H1 (cell line): Measurements from ENCODE around the gene CPNE4.

ENCODE experiments used
- CBX5 ChIP-seq: fragments of 300-800, 300-1000 bp; sonication (generic); IDR thresholded peaks from 2 replicates; pipeline ENCODE4 v1.7.1; 2016; ENCODE audit warnings: antibody characterized with exemption, low read length, low read depth
- CTCF ChIP-seq, 3 experiments: IDR thresholded peaks; 1 replicate in 2 of 3; 2 replicates in 1 of 3; pipeline versions ENCODE4 v1.5.1 to v1.6.1; 2011; ENCODE audit warnings: low read length in 3 of 3, mild to moderate bottlenecking in 3 of 3, inconsistent platforms in 2 of 3, low read depth in 1 of 3, moderate library complexity in 1 of 3; ENCODE audit not compliant: insufficient read depth in 1 of 3; ENCODE audit errors: control extremely low read depth in 1 of 3
- EP300 ChIP-seq, 2 experiments: IDR thresholded peaks; 1 replicate in 1 of 2; 2 replicates in 1 of 2; pipeline ENCODE4 v1.6.1; 2011 to 2012; ENCODE audit warnings: low read depth in 2 of 2, low read length in 2 of 2, mild to moderate bottlenecking in 2 of 2, borderline replicate concordance in 1 of 2, inconsistent platforms in 1 of 2, moderate library complexity in 1 of 2
- JUND ChIP-seq: IDR thresholded peaks from 2 replicates; pipeline ENCODE4 v1.6.1; 2011; ENCODE audit warnings: mild to moderate bottlenecking, improper control_type of control experiment, low read length
- KDM1A ChIP-seq: fragments of 200-600, 300-600 bp; sonication (generic); IDR thresholded peaks from 2 replicates; pipeline ENCODE4 v1.7.1; 2016; ENCODE audit warnings: mild to moderate bottlenecking, low read length, borderline replicate concordance
- POLR2AphosphoS5 ChIP-seq: IDR thresholded peaks from 2 replicates; pipeline ENCODE4 v1.6.1; 2011; ENCODE audit warnings: low read depth, low read length
- RFX5 ChIP-seq: IDR thresholded peaks from 2 replicates; pipeline ENCODE4 v1.6.1; 2011; ENCODE audit warnings: low read depth, low read length, improper control_type of control experiment, borderline replicate concordance
- TF ChIP-seq, protein P1 (sequence below): IDR thresholded peaks from 2 replicates; pipeline ENCODE4 v1.6.1; 2012; ENCODE audit warnings: inconsistent platforms

GRCh38 chr3:132016061-132017041 lies 18.5 kb downstream of the CPNE4 start:
- no peak for TF ChIP-seq CTCF (IDR thresholded peaks at IDR 0.05; ENCODE audit: control extremely low read depth in 1 of 3, insufficient read depth in 1 of 3, low read depth in 1 of 3, low read length in 3 of 3)
- TF ChIP-seq KDM1A = no peak
- no peak for TF ChIP-seq RFX5
- TF ChIP-seq JUND = peak; percentile 45; the same call in 1 of the 2 replicates
- no peak for TF ChIP-seq EP300 (IDR thresholded peaks at IDR 0.05; ENCODE audit: borderline replicate concordance in 1 of 2, low read depth in 2 of 2, low read length in 2 of 2)
- TF ChIP-seq POLR2AphosphoS5 = no peak
- TF ChIP-seq CBX5 = no peak
- TF ChIP-seq, protein P1, sequence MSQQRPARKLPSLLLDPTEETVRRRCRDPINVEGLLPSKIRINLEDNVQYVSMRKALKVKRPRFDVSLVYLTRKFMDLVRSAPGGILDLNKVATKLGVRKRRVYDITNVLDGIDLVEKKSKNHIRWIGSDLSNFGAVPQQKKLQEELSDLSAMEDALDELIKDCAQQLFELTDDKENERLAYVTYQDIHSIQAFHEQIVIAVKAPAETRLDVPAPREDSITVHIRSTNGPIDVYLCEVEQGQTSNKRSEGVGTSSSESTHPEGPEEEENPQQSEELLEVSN = no peak
